Activated CD8-positive, alpha-beta memory T cell treated with anti-CD3 and anti-CD28 coated beads for 36 hours (primary cell): ENCODE measurements around the gene PREB. TPM values are rescaled to one million over a fixed set of nuclear protein-coding genes. Genes with fewer than 3 reads are reported as not detected.

ENCODE experiments used
- CTCF ChIA-PET: fragments of 350-600 bp; sonication (Branson Sonifier 250); formaldehyde crosslinking; loops from one replicate; lab custom pipeline; 2021; ENCODE audit warnings: antibody characterized with exemption; lab: Charles Lee
- POLR2A ChIA-PET: fragments of 350-600 bp; sonication (Branson Sonifier 250); formaldehyde crosslinking; loops from one replicate; lab custom pipeline; 2021; ENCODE audit warnings: antibody characterized with exemption; lab: Charles Lee
- total RNA-seq, 2 experiments: library from RNA; stranded (reverse); gene quantifications; one replicate each; pipeline ENCODE4 v1.2.3, GENCODE V29; 2021

PREB gene
- total RNA-seq, 2 experiments from 2014 or later: 72.0 to 77.0 TPM

- ChIA-PET CTCF (interaction anchor here (1.1 to 1.7 kb wide), 3 partner anchors 11 to 122 kb away, joined by 3 read pairs; no protein-coding TSS in a partner anchor), POLR2A (no interaction called here)
Observed at GRCh38 chr2:27158468-27158867, 24.0 kb upstream of the PREB start.

- ChIA-PET POLR2A (no interaction called here), CTCF (interaction anchor here (1.0 kb wide), 1 partner anchor 10 kb away, joined by 5 read pairs; no protein-coding TSS in a partner anchor)
Observed at GRCh38 chr2:27155069-27155520, 20.7 kb upstream of the PREB start.

GRCh38 chr2:27154488-27154887 is 20.1 kb upstream of the PREB start:
- ChIA-PET POLR2A (no interaction called here), CTCF (interaction anchor here (1.0 kb wide), 1 partner anchor 9 kb away, joined by 5 read pairs; no protein-coding TSS in a partner anchor)

- CTCF ChIA-PET: interaction anchor here (1.0 kb wide), 1 partner anchor 548 kb away, joined by 3 read pairs; no protein-coding TSS in a partner anchor
Observed at GRCh38 chr2:27152796-27153464, 18.5 kb upstream of the PREB start.

GRCh38 chr2:27152102-27152795 is 17.8 kb upstream of the PREB start:
- CTCF ChIA-PET: interaction anchor here (1.0 to 1.5 kb wide), 2 partner anchors 19 to 547 kb away, joined by 3 to 5 read pairs; no protein-coding TSS in a partner anchor
- POLR2A ChIA-PET: no interaction called here

More at GRCh38 chr2:27152796-27153464, 18.5 kb upstream of the PREB start:
- POLR2A ChIA-PET: no interaction called here

GRCh38 chr2:27150639-27151230 is 16.3 kb upstream of the PREB start:
- POLR2A ChIA-PET: no interaction called here
- CTCF ChIA-PET: interaction anchor here (1.3 kb wide), 1 partner anchor 24 kb away, joined by 3 read pairs; no protein-coding TSS in a partner anchor

GRCh38 chr2:27149570-27150405 is 15.4 kb upstream of the PREB start:
- CTCF ChIA-PET: interaction anchor here (1.3 kb wide), 1 partner anchor 23 kb away, joined by 3 read pairs; no protein-coding TSS in a partner anchor
- POLR2A ChIA-PET: no interaction called here

- POLR2A ChIA-PET: no interaction called here
Observed at GRCh38 chr2:27148801-27149439, 14.5 kb upstream of the PREB start, which contains the start of gene TCF23. Gene TCF23, plus strand, starts transcription at chr2:27149004. Its CDS starts 130 bp downstream, at chr2:27149134.

GRCh38 chr2:27147935-27148334 is 13.5 kb upstream of the PREB start:
- CTCF ChIA-PET: interaction anchor here (1.0 kb wide), 1 partner anchor 155 kb away, joined by 3 read pairs; no protein-coding TSS in a partner anchor
- POLR2A ChIA-PET: no interaction called here

More at GRCh38 chr2:27148801-27149439, 14.5 kb upstream of the PREB start, which contains the start of gene TCF23:
- CTCF ChIA-PET: interaction anchor here (1.0 kb wide), 1 partner anchor 154 kb away, joined by 3 read pairs; no protein-coding TSS in a partner anchor

GRCh38 chr2:27145682-27146081 is 11.2 kb upstream of the PREB start:
- ChIA-PET POLR2A (no interaction called here), CTCF (interaction anchor here (0.7 kb wide), 1 partner anchor 9 kb away, joined by 5 read pairs; no protein-coding TSS in a partner anchor)

GRCh38 chr2:27143285-27143684 is 8.8 kb upstream of the PREB start:
- CTCF ChIA-PET: no interaction called here
- POLR2A ChIA-PET: no interaction called here

GRCh38 chr2:27139310-27139709 is 4.9 kb upstream of the PREB start, which contains the start of gene PRR30:
Gene PRR30, minus strand, starts transcription at chr2:27139410. Its CDS starts 1,081 bp downstream, at chr2:27138329.
- POLR2A ChIA-PET: no interaction called here
- CTCF ChIA-PET: no interaction called here

GRCh38 chr2:27138111-27138510 is 3.7 kb upstream of the PREB start:
- POLR2A ChIA-PET: interaction anchor here (0.7 kb wide), 2 partner anchors 70 to 449 kb away, joined by 3 to 4 read pairs; no protein-coding TSS in a partner anchor
- CTCF ChIA-PET: no interaction called here

- ChIA-PET POLR2A (no interaction called here), CTCF (no interaction called here)
Observed at GRCh38 chr2:27137322-27137935, 3.0 kb upstream of the PREB start.

GRCh38 chr2:27136751-27137150 is 2.3 kb upstream of the PREB start:
- CTCF ChIA-PET: interaction anchor here (0.7 kb wide), 1 partner anchor 65 kb away, joined by 4 read pairs; no protein-coding TSS in a partner anchor
- POLR2A ChIA-PET: no interaction called here

GRCh38 chr2:27135478-27135955 is 1.1 kb upstream of the PREB start:
- POLR2A ChIA-PET: interaction anchor here (0.6 kb wide), 1 partner anchor 119 kb away, joined by 5 read pairs; no protein-coding TSS in a partner anchor
- CTCF ChIA-PET: interaction anchor here (0.7 to 0.9 kb wide), 3 partner anchors 12 to 178 kb away, joined by 3 read pairs; partner anchors contain the start of gene ABHD1
